Choroid plexus epithelial cell (primary cell): ENCODE results near the gene PRKCA.

Experiments
- DNase-seq: peaks from one replicate; pipeline ENCODE4 v3.0.0-alpha.2; 2010; ENCODE audit warnings: low read depth
- H3K4me3 ChIP-seq: 2 replicates; pipeline ENCODE4 v1.5.1; 2011; ENCODE audit warnings: low read depth, mild to moderate bottlenecking, control low read depth, low read length, moderate library complexity
- CTCF ChIP-seq: conservative IDR thresholded peaks from 2 replicates; pipeline ENCODE4 v1.5.1; 2011; ENCODE audit warnings: low read depth, mild to moderate bottlenecking, control low read depth, inconsistent platforms, low read length, moderate library complexity

PRKCA gene

GRCh38 chr17:66567234-66568170 lies 265.1 kb downstream of the PRKCA start:
- peak; percentile 98 for TF ChIP-seq CTCF
- peak; percentile 92 for DNase-seq
- no peak overlapping the region for H3K4me3 ChIP-seq

GRCh38 chr17:66569572-66569971 lies 267.2 kb downstream of the PRKCA start:
- no peak overlapping the region for H3K4me3 ChIP-seq
- no peak for DNase-seq
- no peak for TF ChIP-seq CTCF

- H3K4me3 ChIP-seq: no peak overlapping the region
- peak; percentile 59 for DNase-seq
- TF ChIP-seq CTCF: no peak
Observed at GRCh38 chr17:66570447-66571195, 268.2 kb downstream of the PRKCA start.

DNA sequence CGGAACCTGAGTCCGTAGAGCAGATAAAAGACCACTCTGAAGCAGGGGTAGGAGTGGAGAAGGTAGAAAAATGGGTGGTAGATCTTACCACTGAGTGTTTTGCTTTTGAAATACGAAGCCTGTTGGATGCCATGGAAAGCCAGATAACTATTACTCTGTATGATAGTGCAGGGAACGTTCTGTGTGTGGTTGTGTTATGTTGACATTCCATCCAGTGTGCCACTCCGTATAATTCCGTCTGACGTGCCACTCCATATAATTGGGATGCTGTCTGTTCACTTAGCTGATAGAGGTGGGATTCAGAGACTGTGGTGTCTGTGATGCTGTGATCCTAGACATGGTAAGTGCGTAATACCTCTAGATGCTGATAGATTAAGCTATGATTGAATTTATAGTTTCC lies 269.3 kb downstream of the PRKCA start:
- H3K4me3 ChIP-seq: no peak overlapping the region
- no peak for DNase-seq
- no peak for TF ChIP-seq CTCF

- H3K4me3 ChIP-seq: no peak overlapping the region
- no peak for TF ChIP-seq CTCF
- no peak for DNase-seq
Observed at GRCh38 chr17:66573078-66573477, 270.7 kb downstream of the PRKCA start.

DNA sequence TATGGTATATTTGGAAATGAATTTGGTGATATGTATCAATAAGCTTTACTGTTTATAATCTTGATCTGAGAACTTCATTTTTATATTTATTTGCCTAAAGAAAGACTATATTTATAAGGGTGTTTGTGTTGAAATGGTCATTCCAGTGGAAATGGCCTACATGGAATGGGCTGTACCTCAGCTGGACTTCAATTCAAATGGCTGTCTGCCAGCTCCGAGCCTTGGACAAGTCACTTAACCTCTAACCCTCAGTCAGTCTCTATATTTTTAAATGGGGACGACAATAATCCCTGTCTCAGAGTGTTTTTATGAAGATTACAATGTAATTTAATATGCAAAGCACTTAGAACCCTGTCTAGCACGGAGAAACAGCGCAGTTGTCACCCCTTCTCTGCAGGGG lies 271.7 kb downstream of the PRKCA start:
- DNase-seq: no peak
- TF ChIP-seq CTCF: no peak
- H3K4me3 ChIP-seq: no peak overlapping the region
